Measurements from ENCODE around the gene ABCG4. TPM values are rescaled to one million over a fixed set of nuclear protein-coding genes. Genes with fewer than 3 reads are reported as not detected.
"Not testable (repeated sequence)": the region's sequence is repeated elsewhere in the genome, so short reads cannot be mapped to it uniquely, and the experiment has no call there.

ABCG4 gene
- total RNA-seq, 2 donors from 2014 or later = 0.85 TPM; not detected in 1

DNA sequence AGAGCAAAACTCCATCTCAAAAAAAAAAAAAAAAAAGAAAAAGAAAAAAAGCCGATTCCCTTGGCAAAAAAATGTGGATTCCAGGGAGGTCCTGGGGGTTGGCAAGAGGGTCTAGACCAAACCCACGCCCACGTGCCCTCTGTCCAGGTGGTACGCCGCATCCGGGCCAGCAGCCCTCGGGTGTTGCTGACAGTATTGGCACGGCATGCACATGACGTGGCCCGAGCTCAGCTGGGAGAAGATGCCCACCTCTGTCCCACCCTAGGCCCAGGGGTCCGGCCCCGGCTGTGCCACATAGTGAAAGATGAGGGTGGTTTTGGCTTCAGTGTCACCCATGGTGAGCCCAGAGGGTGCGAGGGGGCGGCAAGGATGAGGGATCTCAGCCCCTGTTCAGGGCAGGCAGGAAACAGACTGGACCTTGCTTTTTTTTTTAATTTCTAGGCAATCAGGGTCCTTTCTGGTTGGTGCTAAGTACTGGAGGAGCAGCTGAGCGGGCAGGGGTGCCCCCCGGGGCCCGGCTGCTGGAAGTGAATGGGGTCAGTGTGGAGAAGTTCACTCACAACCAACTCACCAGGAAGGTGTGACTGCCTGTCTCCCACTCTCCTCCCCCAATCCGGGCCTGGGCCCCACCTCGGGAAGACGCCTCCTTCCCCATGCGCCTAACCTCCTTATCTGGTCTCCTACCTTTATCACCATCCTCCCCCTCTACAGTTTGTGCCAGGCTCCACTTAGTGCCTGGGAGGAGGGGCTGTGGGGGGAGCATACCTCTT, 38.5 kb downstream of the ABCG4 start:
- no peak for DNase-seq (ENCODE audit: low spot score)
- H3K4me1 ChIP-seq (replicated peaks) = no peaks in the 10 kb centered on the region
- no peaks in the 10 kb centered on the region for H3K27me3 ChIP-seq (replicated peaks; ENCODE audit: insufficient read depth)
- no peak overlapping the region for H3K4me3 ChIP-seq
- intact Hi-C loops (cut with DNase I) = no loop called here
- WGBS = 86% methylated on average over 21 of the region's 21 CpGs
- no peak overlapping the region for H3K27ac ChIP-seq
- TF ChIP-seq POLR2AphosphoS5 (IDR thresholded peaks at IDR 0.05) = no peak
- TF ChIP-seq, protein P1, sequence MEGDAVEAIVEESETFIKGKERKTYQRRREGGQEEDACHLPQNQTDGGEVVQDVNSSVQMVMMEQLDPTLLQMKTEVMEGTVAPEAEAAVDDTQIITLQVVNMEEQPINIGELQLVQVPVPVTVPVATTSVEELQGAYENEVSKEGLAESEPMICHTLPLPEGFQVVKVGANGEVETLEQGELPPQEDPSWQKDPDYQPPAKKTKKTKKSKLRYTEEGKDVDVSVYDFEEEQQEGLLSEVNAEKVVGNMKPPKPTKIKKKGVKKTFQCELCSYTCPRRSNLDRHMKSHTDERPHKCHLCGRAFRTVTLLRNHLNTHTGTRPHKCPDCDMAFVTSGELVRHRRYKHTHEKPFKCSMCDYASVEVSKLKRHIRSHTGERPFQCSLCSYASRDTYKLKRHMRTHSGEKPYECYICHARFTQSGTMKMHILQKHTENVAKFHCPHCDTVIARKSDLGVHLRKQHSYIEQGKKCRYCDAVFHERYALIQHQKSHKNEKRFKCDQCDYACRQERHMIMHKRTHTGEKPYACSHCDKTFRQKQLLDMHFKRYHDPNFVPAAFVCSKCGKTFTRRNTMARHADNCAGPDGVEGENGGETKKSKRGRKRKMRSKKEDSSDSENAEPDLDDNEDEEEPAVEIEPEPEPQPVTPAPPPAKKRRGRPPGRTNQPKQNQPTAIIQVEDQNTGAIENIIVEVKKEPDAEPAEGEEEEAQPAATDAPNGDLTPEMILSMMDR (IDR thresholded peaks at IDR 0.05) = no peak
- TF ChIP-seq POLR2A (IDR thresholded peaks at IDR 0.05) = no peak
- no peaks in the 10 kb centered on the region for H3K36me3 ChIP-seq
- no peaks in the 10 kb centered on the region for H3K9me3 ChIP-seq

DNA sequence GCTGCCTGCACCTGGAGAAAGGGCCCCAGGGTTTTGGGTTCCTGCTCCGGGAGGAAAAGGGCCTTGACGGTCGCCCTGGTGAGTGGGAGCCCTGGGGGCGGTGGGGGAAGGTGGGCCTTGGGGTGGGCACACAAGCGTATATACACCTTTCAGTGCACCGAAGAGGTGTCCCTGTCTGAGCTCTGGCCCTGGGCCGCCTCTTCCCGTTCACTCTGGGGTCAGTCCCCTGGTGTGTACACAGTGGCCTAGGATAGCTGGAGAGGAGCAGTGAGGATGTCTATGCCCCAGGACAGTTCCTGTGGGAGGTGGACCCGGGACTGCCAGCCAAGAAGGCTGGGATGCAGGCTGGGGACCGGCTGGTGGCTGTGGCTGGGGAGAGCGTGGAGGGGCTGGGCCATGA, 39.2 kb downstream of the ABCG4 start:
- no peaks in the 10 kb centered on the region for H3K9me3 ChIP-seq
- no peak overlapping the region for H3K4me3 ChIP-seq
- 89% methylated on average over 11 of the region's 11 CpGs for WGBS
- H3K4me1 ChIP-seq (replicated peaks) = no peaks in the 10 kb centered on the region
- no peaks in the 10 kb centered on the region for H3K36me3 ChIP-seq
- intact Hi-C loops (cut with DNase I) = no loop called here
- no peak for TF ChIP-seq POLR2AphosphoS5 (IDR thresholded peaks at IDR 0.05)
- TF ChIP-seq, protein P1 (IDR thresholded peaks at IDR 0.05) = no peak
- H3K27ac ChIP-seq = no peak overlapping the region
- H3K27me3 ChIP-seq (replicated peaks; ENCODE audit: insufficient read depth) = no peaks in the 10 kb centered on the region
- no peak for DNase-seq (ENCODE audit: low spot score)

DNA sequence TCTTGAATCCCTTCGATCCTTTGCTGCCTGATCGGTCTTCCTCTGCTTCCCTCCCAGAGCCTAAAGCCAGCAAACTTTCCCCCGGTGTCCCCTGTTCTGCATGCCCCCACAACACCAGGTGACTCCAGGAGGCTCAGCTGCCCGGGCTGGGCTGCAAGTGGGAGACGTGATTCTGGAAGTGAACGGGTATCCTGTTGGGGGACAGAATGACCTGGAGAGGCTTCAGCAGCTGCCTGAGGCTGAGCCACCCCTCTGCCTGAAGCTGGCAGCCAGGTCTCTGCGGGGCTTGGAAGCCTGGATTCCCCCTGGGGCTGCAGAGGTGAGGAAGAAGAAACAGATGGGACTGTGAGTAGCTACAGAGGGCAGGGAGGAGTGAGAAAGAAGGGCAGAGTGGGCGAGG, 40.0 kb downstream of the ABCG4 start:
- WGBS = 83% methylated on average over 8 of the region's 8 CpGs
- DNase-seq (ENCODE audit: low spot score) = no peak
- H3K36me3 ChIP-seq = no peaks in the 10 kb centered on the region
- no peaks in the 10 kb centered on the region for H3K27me3 ChIP-seq (replicated peaks; ENCODE audit: insufficient read depth)
- TF ChIP-seq POLR2A (IDR thresholded peaks at IDR 0.05) = no peak
- no peak for TF ChIP-seq POLR2AphosphoS5 (IDR thresholded peaks at IDR 0.05)
- TF ChIP-seq, protein P1 (IDR thresholded peaks at IDR 0.05) = no peak
- H3K4me1 ChIP-seq (replicated peaks) = no peaks in the 10 kb centered on the region
- intact Hi-C loops (cut with DNase I) = no loop called here
- no peak overlapping the region for H3K4me3 ChIP-seq
- H3K27ac ChIP-seq = no peak overlapping the region
- H3K9me3 ChIP-seq = no peaks in the 10 kb centered on the region

DNA sequence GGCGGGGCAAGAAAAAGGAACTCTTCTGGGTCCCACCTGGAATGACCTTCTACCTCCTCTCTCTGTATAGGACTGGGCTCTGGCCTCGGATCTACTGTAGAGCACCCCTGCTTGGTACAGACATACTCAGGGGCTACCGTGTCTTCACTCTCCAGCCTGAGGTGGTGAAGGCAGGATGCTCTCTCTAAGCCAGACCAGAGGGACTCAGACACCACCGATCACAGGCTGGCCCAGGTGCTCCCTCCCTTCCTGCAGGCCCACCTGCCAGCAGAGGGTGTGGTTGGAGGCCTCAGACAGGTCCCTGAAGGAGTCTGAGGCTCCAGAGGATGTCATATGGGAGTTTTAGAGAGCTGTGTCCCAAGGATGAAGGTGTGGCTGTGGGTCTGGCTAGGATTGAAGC, 40.5 kb downstream of the ABCG4 start:
- no peaks in the 10 kb centered on the region for H3K9me3 ChIP-seq
- no peaks in the 10 kb centered on the region for H3K4me1 ChIP-seq (replicated peaks)
- H3K4me3 ChIP-seq = no peak overlapping the region
- no peak overlapping the region for H3K27ac ChIP-seq
- DNase-seq (ENCODE audit: low spot score) = no peak
- no peaks in the 10 kb centered on the region for H3K36me3 ChIP-seq
- TF ChIP-seq POLR2AphosphoS5 (IDR thresholded peaks at IDR 0.05) = no peak
- TF ChIP-seq, protein P1 (IDR thresholded peaks at IDR 0.05) = no peak
- WGBS = 85% methylated on average over 4 of the region's 4 CpGs
- intact Hi-C loops (cut with DNase I) = no loop called here
- no peaks in the 10 kb centered on the region for H3K27me3 ChIP-seq (replicated peaks; ENCODE audit: insufficient read depth)

DNA sequence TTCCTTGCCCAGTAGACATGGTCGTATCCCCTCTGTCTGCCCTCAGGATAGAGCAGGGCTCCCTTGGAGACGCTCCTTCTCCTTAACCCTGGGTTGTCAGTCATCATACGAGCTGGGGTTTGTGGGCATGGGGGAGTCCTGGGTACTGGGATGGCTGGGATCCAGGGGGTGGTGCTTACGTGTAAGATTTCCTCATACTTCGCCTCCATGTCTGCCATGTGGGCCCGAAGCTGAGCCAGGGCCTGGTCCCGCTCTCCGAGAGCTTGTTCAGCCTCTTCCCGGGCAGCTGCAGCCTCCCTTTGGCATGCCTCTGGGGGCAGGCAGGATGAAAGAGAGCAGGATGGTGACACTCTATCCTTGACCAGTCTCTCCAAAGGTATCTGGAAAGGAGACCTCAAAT, 41.7 kb downstream of the ABCG4 start:
- TF ChIP-seq POLR2AphosphoS5 (IDR thresholded peaks at IDR 0.05) = no peak
- no peak for TF ChIP-seq POLR2A (IDR thresholded peaks at IDR 0.05)
- TF ChIP-seq, protein P1 (IDR thresholded peaks at IDR 0.05) = no peak
- 77% methylated on average over 9 of the region's 9 CpGs for WGBS
- no peaks in the 10 kb centered on the region for H3K9me3 ChIP-seq
- intact Hi-C loops (cut with DNase I) = no loop called here
- H3K4me3 ChIP-seq = no peak overlapping the region
- no peaks in the 10 kb centered on the region for H3K4me1 ChIP-seq (replicated peaks)
- no peak overlapping the region for H3K27ac ChIP-seq
- no peaks in the 10 kb centered on the region for H3K36me3 ChIP-seq
- DNase-seq (ENCODE audit: low spot score) = no peak
- H3K27me3 ChIP-seq (replicated peaks; ENCODE audit: insufficient read depth) = no peaks in the 10 kb centered on the region

DNA sequence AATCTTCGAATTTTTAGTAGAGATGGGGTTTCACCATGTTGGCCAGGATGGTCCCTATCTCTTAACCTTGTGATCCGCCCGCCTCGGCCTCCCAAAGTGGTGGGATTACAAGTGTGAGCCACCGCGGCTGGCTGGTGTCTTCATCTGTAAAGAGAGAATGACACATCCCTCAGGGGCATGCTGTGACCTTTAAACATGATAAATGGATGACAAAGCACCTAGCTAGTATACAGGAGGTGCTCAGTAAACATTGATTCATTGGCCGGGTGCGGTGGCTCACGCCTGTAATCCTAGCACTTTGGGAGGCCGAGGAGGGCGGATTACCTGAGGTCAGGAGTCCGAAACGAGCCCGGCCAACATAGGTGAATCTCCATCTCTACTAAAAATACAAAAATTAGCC, 42.4 kb downstream of the ABCG4 start:
- H3K27ac ChIP-seq; H3K4me3 ChIP-seq; intact Hi-C loops (cut with DNase I); H3K4me1 ChIP-seq (replicated peaks); H3K36me3 ChIP-seq; H3K27me3 ChIP-seq (replicated peaks; ENCODE audit: insufficient read depth); H3K9me3 ChIP-seq; DNase-seq (ENCODE audit: low spot score): not testable (repeated sequence)
- WGBS = 92% methylated on average over 14 of the region's 14 CpGs
